GM20000 (cell line): Measurements from ENCODE around the gene MAP3K12.
"Not testable (repeated sequence)": the region's sequence is repeated elsewhere in the genome, so short reads cannot be mapped to it uniquely, and the experiment has no call there.

Experiments
- DNase-seq: peaks from one replicate; pipeline ENCODE4 v3.0.0; 2012; ENCODE audit warnings: low spot score
- CTCF ChIP-seq: IDR thresholded peaks from 2 replicates; pipeline ENCODE4 v1.5.1; 2012; ENCODE audit warnings: mild to moderate bottlenecking, control low read depth; ENCODE audit errors: extremely low read depth, missing control alignments

MAP3K12 gene

GRCh38 chr12:53454707-53455106 lies 44.6 kb downstream of the MAP3K12 start:
- no peak for TF ChIP-seq CTCF
- DNase-seq, result no peak

- no peak for DNase-seq
- no peak for TF ChIP-seq CTCF
Measured at GRCh38 chr12:53453953-53454640, 45.2 kb downstream of the MAP3K12 start.

DNA sequence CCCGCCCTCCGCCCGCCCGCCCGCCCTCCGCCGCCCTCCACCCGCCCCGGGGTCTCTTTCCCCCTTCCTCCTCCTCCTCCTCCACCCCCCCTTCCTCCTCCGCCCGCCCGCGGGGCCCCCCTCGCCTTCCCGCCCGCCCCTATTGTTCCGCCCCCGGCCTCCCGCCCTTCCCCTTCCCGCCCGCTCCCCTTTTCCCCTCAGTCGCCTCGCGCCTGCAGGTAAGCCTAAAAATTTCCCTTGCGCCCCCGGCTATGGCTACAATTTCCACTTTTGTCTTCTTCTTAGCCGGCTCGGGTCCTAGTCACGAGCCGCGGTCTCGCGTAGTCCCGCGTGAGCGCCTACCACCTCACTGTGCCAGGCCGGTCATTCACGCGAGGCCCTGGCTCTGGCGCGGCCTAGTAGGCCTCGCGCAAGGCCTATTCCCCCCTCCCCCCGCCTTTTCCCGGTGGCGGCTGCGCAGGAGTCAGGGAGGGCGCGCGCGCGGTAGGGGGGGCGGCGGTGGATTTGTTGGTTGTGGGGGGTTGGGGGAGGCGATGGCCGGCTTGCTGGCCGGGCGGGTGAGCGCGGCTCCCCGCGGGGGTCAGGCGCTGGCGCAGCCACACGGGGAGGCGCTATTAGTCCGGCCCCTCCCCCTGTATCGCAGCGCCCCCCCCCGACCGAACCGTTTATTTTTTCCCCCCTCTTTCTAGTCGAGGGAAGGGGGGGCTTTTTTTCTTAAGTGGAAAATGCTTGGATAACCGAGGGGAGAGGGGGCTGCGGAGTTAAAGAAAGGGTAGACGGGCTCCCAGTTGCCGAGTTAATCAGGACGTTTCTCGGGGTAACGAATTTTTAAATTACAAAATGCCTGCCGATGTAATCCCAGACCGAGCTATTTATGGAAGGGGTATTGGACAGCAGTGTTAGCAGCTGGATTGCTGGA lies 46.8 kb downstream of the MAP3K12 start:
- no peak for TF ChIP-seq CTCF
- DNase-seq, result peak; percentile 88

GRCh38 chr12:53451661-53452158 lies 47.5 kb downstream of the MAP3K12 start, which contains the start of gene PCBP2:
PCBP2 (plus strand) TSS chr12:53452102; CDS start chr12:53454801, 2,699 bp downstream.
- TF ChIP-seq CTCF, result peak; percentile 88
- DNase-seq, result peak; percentile 97

DNA sequence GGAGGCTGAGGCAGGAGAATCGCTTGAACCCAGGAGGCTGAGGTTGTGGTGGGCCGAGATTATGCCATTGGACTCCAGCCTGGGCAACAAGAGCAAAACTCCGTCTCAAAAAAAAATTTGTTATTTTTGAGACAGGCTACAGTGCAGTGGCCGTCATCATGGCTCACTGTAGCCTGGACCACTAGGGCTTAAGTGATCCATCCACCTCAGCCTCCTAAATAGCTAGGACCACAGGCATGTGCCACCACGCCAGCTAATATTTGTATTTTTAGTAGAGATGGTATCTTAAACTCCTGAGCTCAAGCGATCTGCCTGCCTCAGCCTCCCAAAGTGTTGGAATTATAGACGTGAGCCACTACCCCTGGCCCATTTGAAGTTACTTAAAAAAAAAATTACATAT lies 48.3 kb downstream of the MAP3K12 start:
- no peak for TF ChIP-seq CTCF

GRCh38 chr12:53444593-53445325 lies 54.5 kb downstream of the MAP3K12 start:
- not testable (repeated sequence) for DNase-seq

More for the DNA sequence above, 48.3 kb downstream of the MAP3K12 start:
- no peak for DNase-seq

DNA sequence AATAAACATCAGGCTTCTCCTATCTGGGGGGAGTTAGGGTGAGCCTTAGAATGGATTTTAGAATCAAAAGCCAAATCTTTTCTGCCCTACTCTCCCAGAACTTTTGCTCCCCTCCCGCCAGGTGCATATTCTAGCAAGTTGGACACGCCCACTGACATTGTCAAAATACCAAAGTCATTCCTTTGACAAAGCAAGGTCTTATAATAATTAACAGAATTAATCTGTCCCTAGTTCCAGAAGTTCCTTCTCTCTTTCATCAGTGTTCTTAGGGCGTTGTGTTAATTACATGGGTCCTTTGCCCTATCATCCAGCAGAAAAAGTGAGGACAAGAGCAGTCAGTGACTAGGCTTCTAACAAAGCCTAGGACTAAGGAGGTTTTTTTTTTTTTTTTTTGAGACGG lies 55.3 kb downstream of the MAP3K12 start:
- no peak for DNase-seq
- no peak for TF ChIP-seq CTCF
